H1 (cell line): ENCODE results near the gene IRF8. TPM values are rescaled to one million over a fixed set of nuclear protein-coding genes. Genes with fewer than 3 reads are reported as not detected.
A peak's percentile ranks its signal among the peaks of the same experiment; 100 is the strongest.

ENCODE experiments used
- CTCF ChIA-PET: fragments of 300-600 bp; sonication (Branson Sonifier 250); formaldehyde crosslinking; loops from one replicate; lab custom pipeline; 2021; ENCODE audit not compliant: partially characterized antibody; lab: Charles Lee
- POLR2A ChIA-PET: fragments of 300-600 bp; sonication (Branson Sonifier 250); formaldehyde crosslinking; loops from one replicate; lab custom pipeline; 2021; ENCODE audit warnings: inconsistent platforms; ENCODE audit not compliant: partially characterized antibody; lab: Charles Lee
- DNase-seq, 2 experiments: peaks; one replicate each; pipeline versions ENCODE4 v3.0.0 to v3.0.0-alpha.2; 2010 to 2022; ENCODE audit warnings: low spot score in 2 of 2, low read depth in 1 of 2, mixed read lengths in 1 of 2
- FAIRE-seq: peaks from 2 replicates; lab custom pipeline; 2011; peaks lifted over from hg19 to GRCh38; lab: Jason Lieb, UNC
- H2AFZ ChIP-seq: 2 replicates; pipeline ENCODE4 v1.8.1; 2012; ENCODE audit warnings: low read length, inconsistent platforms
- H2AK5ac ChIP-seq: 2 replicates; pipeline ENCODE4 v1.6.1; 2013; ENCODE audit warnings: low read depth, low read length
- H2BK120ac ChIP-seq: replicated peaks from 2 replicates; pipeline ENCODE3; 2013; ENCODE audit warnings: low read depth, low read length, inconsistent platforms
- H2BK12ac ChIP-seq: 2 replicates; pipeline ENCODE4 v1.6.1; 2013; ENCODE audit warnings: low read depth, low read length
- H2BK15ac ChIP-seq: 2 replicates; pipeline ENCODE4 v1.6.1; 2013; ENCODE audit warnings: low read length
- H2BK20ac ChIP-seq: 2 replicates; pipeline ENCODE4 v1.6.1; 2013; ENCODE audit warnings: low read length
- H2BK5ac ChIP-seq: 2 replicates; pipeline ENCODE4 v1.6.1; 2013; ENCODE audit warnings: low read depth, low read length
- H3K14ac ChIP-seq: 2 replicates; pipeline ENCODE4 v1.6.1; 2013; ENCODE audit warnings: inconsistent platforms; ENCODE audit not compliant: insufficient read length
- H3K18ac ChIP-seq: 2 replicates; pipeline ENCODE4 v1.6.1; 2013; ENCODE audit warnings: low read length; ENCODE audit errors: extremely low read depth
- H3K23ac ChIP-seq: 2 replicates; pipeline ENCODE4 v1.6.1; 2013; ENCODE audit warnings: inconsistent platforms; ENCODE audit not compliant: insufficient read length
- H3K23me2 ChIP-seq: 2 replicates; pipeline ENCODE4 v1.6.1; 2013; ENCODE audit warnings: low read depth, low read length
- H3K27ac ChIP-seq: 2 replicates; pipeline ENCODE4 v1.6.1; 2011; ENCODE audit warnings: low read depth, low read length, inconsistent platforms
- H3K27me3 ChIP-seq, 4 experiments: replicated peaks in 1 of 4; 1 replicate in 1 of 4; 2 replicates in 3 of 4; pipeline versions ENCODE4 v1.6.1 to v1.8.1; 2011 to 2013; ENCODE audit warnings: low read length in 3 of 4, mild to moderate bottlenecking in 3 of 4, inconsistent platforms in 2 of 4, mixed read lengths in 2 of 4, moderate library complexity in 1 of 4; ENCODE audit not compliant: control insufficient read depth in 3 of 4, insufficient read depth in 3 of 4; ENCODE audit errors: extremely low read depth in 1 of 4
- H3K36me3 ChIP-seq, 4 experiments: 2 replicates each; pipeline versions ENCODE4 v1.6.1 to v1.8.1; 2011 to 2013; ENCODE audit warnings: mild to moderate bottlenecking in 4 of 4, low read length in 3 of 4, moderate library complexity in 2 of 4, control low read depth in 1 of 4, inconsistent platforms in 1 of 4; ENCODE audit not compliant: insufficient read depth in 4 of 4, control insufficient read depth in 2 of 4
- H3K4ac ChIP-seq: replicated peaks from 2 replicates; pipeline ENCODE3; 2013; ENCODE audit warnings: low read length, low read depth, mixed read lengths, inconsistent platforms; ENCODE audit not compliant: insufficient read length
- H3K4me1 ChIP-seq, 4 experiments: replicated peaks in 1 of 4; 1 replicate in 1 of 4; 2 replicates in 3 of 4; pipeline versions ENCODE4 v1.6.1 to v1.8.1; 2011 to 2013; ENCODE audit warnings: low read length in 3 of 4, inconsistent platforms in 2 of 4, mixed read lengths in 1 of 4; ENCODE audit not compliant: insufficient read depth in 4 of 4, control insufficient read depth in 3 of 4
- H3K4me2 ChIP-seq, 2 experiments: 2 replicates each; pipeline versions ENCODE4 v1.6.1 to v1.8.1; 2011 to 2013; ENCODE audit warnings: low read depth in 2 of 2, low read length in 2 of 2, control low read depth in 1 of 2, inconsistent platforms in 1 of 2, mild to moderate bottlenecking in 1 of 2; ENCODE audit not compliant: insufficient read depth in 1 of 2
- H3K4me3 ChIP-seq, 4 experiments: fragments of 200-600, 300-600 bp in 1 of 4; sonication (generic), shearing (Covaris generic), sonication (Bioruptor Twin) in 1 of 4; 2 replicates each; pipeline versions ENCODE4 v1.5.1 to v1.8.1; 2011 to 2016; ENCODE audit warnings: low read length in 4 of 4, low read depth in 3 of 4, control low read depth in 2 of 4, inconsistent platforms in 2 of 4, mild to moderate bottlenecking in 2 of 4, mixed read lengths in 1 of 4, moderate library complexity in 1 of 4; ENCODE audit not compliant: insufficient read depth in 2 of 4; ENCODE audit errors: extremely low read depth in 1 of 4
- H3K56ac ChIP-seq: replicated peaks from 2 replicates; pipeline ENCODE3; 2013; ENCODE audit warnings: low read depth, mild to moderate bottlenecking, mixed read lengths, low read length, inconsistent platforms; ENCODE audit not compliant: insufficient read length
- H3K79me1 ChIP-seq: 2 replicates; pipeline ENCODE4 v1.6.1; 2013; ENCODE audit warnings: low read depth, low read length, control low read depth
- H3K79me2 ChIP-seq, 2 experiments: 2 replicates each; pipeline versions ENCODE4 v1.6.1 to v1.8.1; 2012 to 2013; ENCODE audit warnings: low read length in 2 of 2, mild to moderate bottlenecking in 2 of 2, inconsistent platforms in 1 of 2; ENCODE audit not compliant: insufficient read depth in 2 of 2, control insufficient read depth in 1 of 2
- H3K9ac ChIP-seq, 4 experiments: replicated peaks in 1 of 4; 1 replicate in 1 of 4; 2 replicates in 3 of 4; pipeline versions ENCODE4 v1.6.1 to v1.8.1; 2011 to 2013; ENCODE audit warnings: low read depth in 3 of 4, low read length in 3 of 4, control low read depth in 2 of 4, mild to moderate bottlenecking in 2 of 4, moderate library complexity in 2 of 4, inconsistent platforms in 1 of 4; ENCODE audit errors: extremely low read depth in 1 of 4
- H3K9me3 ChIP-seq, 2 experiments: 2 replicates each; pipeline versions ENCODE4 v1.6.1 to v1.8.1; 2012 to 2013; ENCODE audit warnings: mild to moderate bottlenecking in 2 of 2, moderate library complexity in 2 of 2, control low read depth in 1 of 2, inconsistent platforms in 1 of 2, low read depth in 1 of 2, low read length in 1 of 2, mixed read lengths in 1 of 2; ENCODE audit not compliant: insufficient read depth in 2 of 2
- H4K20me1 ChIP-seq, 2 experiments: replicated peaks in 1 of 2; 2 replicates each; pipeline versions ENCODE3 to v1.8.1; 2011 to 2013; ENCODE audit warnings: inconsistent platforms in 2 of 2, low read length in 2 of 2, mild to moderate bottlenecking in 1 of 2; ENCODE audit not compliant: insufficient read depth in 2 of 2, control insufficient read depth in 1 of 2
- H4K5ac ChIP-seq: 2 replicates; pipeline ENCODE4 v1.6.1; 2013; ENCODE audit warnings: low read length, low read depth, mixed read lengths, inconsistent platforms; ENCODE audit not compliant: insufficient read length
- H4K8ac ChIP-seq: 2 replicates; pipeline ENCODE4 v1.8.0; 2013; ENCODE audit warnings: mild to moderate bottlenecking, moderate library complexity, low read length, inconsistent platforms; ENCODE audit not compliant: insufficient read depth; ENCODE audit errors: extremely low read depth
- H4K91ac ChIP-seq: replicated peaks from 2 replicates; pipeline ENCODE3; 2013; ENCODE audit warnings: low read length, mixed read lengths, inconsistent platforms; ENCODE audit not compliant: insufficient read length
- FOSL1 ChIP-seq: IDR thresholded peaks from 2 replicates; pipeline ENCODE4 v1.6.1; 2011; ENCODE audit warnings: mild to moderate bottlenecking, low read depth, low read length, moderate library complexity; ENCODE audit not compliant: insufficient read depth
- MAFK ChIP-seq: IDR thresholded peaks from 2 replicates; pipeline ENCODE4 v1.6.1; 2012; ENCODE audit warnings: low read depth, mild to moderate bottlenecking, improper control_type of control experiment, low read length
- WGBS, 2 experiments: shearing (Covaris generic) in 1 of 2; methylation state at CpG; one replicate each; pipeline versions ENCODE4 v1.1.6 to v1.1.7; 2013 to 2015; ENCODE audit warnings: low lambda C conversion rate in 2 of 2, mixed read lengths in 2 of 2, inconsistent platforms in 1 of 2, low coverage in 1 of 2, missing lambda C conversion rate in 1 of 2; ENCODE audit not compliant: insufficient replicate concordance in 2 of 2, insufficient coverage in 1 of 2, insufficient read length in 1 of 2; ENCODE audit errors: extremely low coverage in 1 of 2, missing lambda C conversion rate in 1 of 2; 5-methylcytosine and 5-hydroxymethylcytosine counted together
- polyA plus RNA-seq, 7 experiments: library from polyadenylated mRNA; depleted of rRNA in 3 of 7; stranded (reverse) in 5 of 7; unstranded in 2 of 7; fragments of >200 nt in 5 of 7; fragments of 200-250 nt in 2 of 7; gene quantifications; 1 replicate in 5 of 7; 2 replicates in 1 of 7; 4 replicates in 1 of 7; pipeline versions ENCODE4 v1.2.1 to v1.2.3, GENCODE V29; 2011 to 2013; ENCODE audit warnings: missing spikeins in 2 of 7, mixed read lengths in 2 of 7
- total RNA-seq: library from RNA; stranded (reverse); fragmentation: NEBNext Ultra II Directional; extraction: Animal tissue kit (Norgen Biotek cat#: 25700); gene quantifications from 2 replicates; pipeline ENCODE4 v1.2.1, GENCODE V29; 2021

IRF8 gene
- total and polyA plus RNA-seq, 2 of the 8 experiments (the other 6 are each of a cell fraction or from before 2014, with no cell fraction given): 0.35 to 2.0 TPM

GRCh38 chr16:85912211-85912974, 13.4 kb downstream of the IRF8 start:
- no peaks in the 10 kb centered on the region for H3K23me2 ChIP-seq
- FAIRE-seq (no peak), DNase-seq (no peak)
- H3K4me3 ChIP-seq: no peak overlapping the region
- H3K36me3 ChIP-seq: no peaks in the 10 kb centered on the region
- H3K27ac ChIP-seq: no peak overlapping the region
- 83% methylated on average over 13 of the region's 13 CpGs; no CpG with 5 or more reads in 1 of the 2 experiments for WGBS, 2 experiments
- ChIA-PET CTCF (interaction anchor here (1.2 to 10.2 kb wide), 10 partner anchors 10 to 93 kb away, joined by 3 to 52 read pairs (median 4); no protein-coding TSS in a partner anchor), POLR2A (interaction anchor here (1.3 kb wide), 1 partner anchor 15 kb away, joined by 3 read pairs; no protein-coding TSS in a partner anchor)
- H3K4me1 ChIP-seq: peaks cover 0 to 5% (median 2%) of the 10 kb centered on the region in 4 experiments; a peak in 3 of 7 replicates
- no peak overlapping the region for H4K5ac ChIP-seq
- H3K79me2 ChIP-seq: no peaks in the 10 kb centered on the region
- no peak overlapping the region for H4K91ac ChIP-seq
- H4K20me1 ChIP-seq: no peaks in the 10 kb centered on the region
- H2BK120ac ChIP-seq: no peak overlapping the region
- H2BK15ac ChIP-seq: no peak overlapping the region
- H3K23ac ChIP-seq: no peak overlapping the region
- H2BK20ac ChIP-seq: no peak overlapping the region
- H3K9ac ChIP-seq: no peak overlapping the region; a peak in 1 of 7 replicates
- no peaks in the 10 kb centered on the region for H3K79me1 ChIP-seq
- H2BK5ac ChIP-seq: no peak overlapping the region
- H4K8ac ChIP-seq: no peak overlapping the region
- no peak overlapping the region for H3K4me2 ChIP-seq
- no peak overlapping the region for H3K56ac ChIP-seq
- peaks cover 0 to 8% (median 4%) of the 10 kb centered on the region in 4 experiments; a peak in 3 of 7 replicates for H3K27me3 ChIP-seq
- H3K4ac ChIP-seq: no peak overlapping the region
- H2AK5ac ChIP-seq: no peak overlapping the region
- no peak overlapping the region for H2AFZ ChIP-seq
- H3K18ac ChIP-seq: no peak overlapping the region; the same call in 1 of the 2 replicates
- no peak overlapping the region for H3K14ac ChIP-seq
- no peak overlapping the region for H2BK12ac ChIP-seq
- no peaks in the 10 kb centered on the region for H3K9me3 ChIP-seq
- TF ChIP-seq MAFK: peak; percentile 76
- TF ChIP-seq FOSL1: no peak
